ENCODE results near the gene DPY19L1. TPM values are rescaled to one million over a fixed set of nuclear protein-coding genes. Genes with fewer than 3 reads are reported as not detected.
"Not testable (repeated sequence)": the region's sequence is repeated elsewhere in the genome, so short reads cannot be mapped to it uniquely, and the experiment has no call there.

DPY19L1 gene
- total and polyA plus RNA-seq, 9 donors, result 14.7 to 34.0 (median 21.2) TPM

GRCh38 chr7:34996423-34997090, 40.7 kb downstream of the DPY19L1 start:
- H3K4me1 ChIP-seq (ENCODE audit: control insufficient read depth, insufficient read depth, low read length); H3K27me3 ChIP-seq (ENCODE audit: control insufficient read depth, insufficient read depth, low read length); H3K27ac ChIP-seq (ENCODE audit: low read length); DNase-seq; H3K36me3 ChIP-seq (ENCODE audit: control insufficient read depth, insufficient read depth, low read length); H3K9me3 ChIP-seq (replicated peaks; ENCODE audit: control insufficient read depth, low read depth, low read length); H3K4me3 ChIP-seq (ENCODE audit: low read length): not testable (repeated sequence)
- WGBS (ENCODE audit: insufficient coverage), result no CpG with 5 or more reads among the region's 5 CpGs

DNA sequence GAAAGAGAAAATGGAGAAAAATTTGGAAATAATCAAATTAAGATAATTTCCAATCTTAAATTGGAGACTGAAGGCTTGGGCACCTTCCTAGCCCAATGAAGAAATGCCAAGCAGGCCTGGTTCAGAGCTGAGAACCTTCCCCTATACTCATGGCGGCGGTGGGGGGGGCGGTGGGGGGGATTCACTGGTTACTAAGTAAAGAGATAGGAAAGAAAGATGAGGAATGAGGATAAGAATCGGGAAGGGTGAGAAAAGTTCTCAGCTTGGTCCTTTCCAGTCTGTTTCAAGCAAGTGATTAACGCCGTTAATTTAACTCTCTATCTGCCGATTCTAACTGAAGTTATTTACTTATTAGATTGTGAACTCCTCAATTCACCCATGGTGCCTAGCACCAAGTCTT, 41.5 kb downstream of the DPY19L1 start:
- Histone ChIP-seq H3K9me3 (replicated peaks; ENCODE audit: control insufficient read depth, low read depth, low read length) (no peaks in the 10 kb centered on the region), H3K4me3 (ENCODE audit: low read length) (no peak overlapping the region), H3K36me3 (ENCODE audit: control insufficient read depth, insufficient read depth, low read length) (no peaks in the 10 kb centered on the region), H3K27ac (ENCODE audit: low read length) (no peak overlapping the region), H3K27me3 (ENCODE audit: control insufficient read depth, insufficient read depth, low read length) (no peaks in the 10 kb centered on the region), H3K4me1 (ENCODE audit: control insufficient read depth, insufficient read depth, low read length) (no peaks in the 10 kb centered on the region)
- DNase-seq, result no peak
- WGBS (ENCODE audit: insufficient coverage), result no CpG with 5 or more reads among the region's 7 CpGs

- no peaks in the 10 kb centered on the region for H3K9me3 ChIP-seq (replicated peaks; ENCODE audit: control insufficient read depth, low read depth, low read length)
- no peaks in the 10 kb centered on the region for H3K27me3 ChIP-seq (ENCODE audit: control insufficient read depth, insufficient read depth, low read length)
- no peaks in the 10 kb centered on the region for H3K4me1 ChIP-seq (ENCODE audit: control insufficient read depth, insufficient read depth, low read length)
- 40% methylated on average over 5 of the region's 12 CpGs for WGBS (ENCODE audit: insufficient coverage)
- peak; percentile 5 for DNase-seq
- no peaks in the 10 kb centered on the region for H3K36me3 ChIP-seq (ENCODE audit: control insufficient read depth, insufficient read depth, low read length)
- no peak overlapping the region for H3K4me3 ChIP-seq (ENCODE audit: low read length)
- H3K27ac ChIP-seq (ENCODE audit: low read length), result no peak overlapping the region
Observed at GRCh38 chr7:34991938-34992840, 45.1 kb downstream of the DPY19L1 start.

GRCh38 chr7:34988442-34989125, 48.7 kb downstream of the DPY19L1 start:
- H3K4me1 ChIP-seq (ENCODE audit: control insufficient read depth, insufficient read depth, low read length); H3K9me3 ChIP-seq (replicated peaks; ENCODE audit: control insufficient read depth, low read depth, low read length); DNase-seq; H3K27ac ChIP-seq (ENCODE audit: low read length); H3K4me3 ChIP-seq (ENCODE audit: low read length); H3K36me3 ChIP-seq (ENCODE audit: control insufficient read depth, insufficient read depth, low read length); H3K27me3 ChIP-seq (ENCODE audit: control insufficient read depth, insufficient read depth, low read length): not testable (repeated sequence)
- no CpG with 5 or more reads among the region's 2 CpGs for WGBS (ENCODE audit: insufficient coverage)

DNA sequence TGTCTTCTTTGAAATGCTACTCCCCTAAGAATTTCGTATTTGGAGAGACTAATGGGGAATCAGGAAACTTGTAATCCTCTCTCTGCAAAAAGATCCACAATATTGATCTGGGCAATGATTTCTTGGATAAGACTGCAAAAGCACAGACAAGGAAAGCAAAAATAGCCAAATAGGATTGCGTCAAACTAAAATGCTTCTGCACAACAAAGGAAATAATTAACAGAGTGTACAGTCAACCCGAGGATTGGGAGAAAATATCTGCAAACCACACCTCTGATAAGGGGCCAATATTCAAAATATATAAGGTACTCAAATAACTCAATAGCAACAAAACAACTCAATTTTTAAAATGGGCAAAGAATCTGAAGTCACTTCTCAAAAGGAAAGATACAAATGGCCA, 52.1 kb downstream of the DPY19L1 start:
- H3K9me3 ChIP-seq (replicated peaks; ENCODE audit: control insufficient read depth, low read depth, low read length); H3K36me3 ChIP-seq (ENCODE audit: control insufficient read depth, insufficient read depth, low read length); DNase-seq; H3K4me3 ChIP-seq (ENCODE audit: low read length); H3K27me3 ChIP-seq (ENCODE audit: control insufficient read depth, insufficient read depth, low read length); H3K4me1 ChIP-seq (ENCODE audit: control insufficient read depth, insufficient read depth, low read length); H3K27ac ChIP-seq (ENCODE audit: low read length): not testable (repeated sequence)
- WGBS (ENCODE audit: insufficient coverage), result no CpG with 5 or more reads among the region's 3 CpGs

DNA sequence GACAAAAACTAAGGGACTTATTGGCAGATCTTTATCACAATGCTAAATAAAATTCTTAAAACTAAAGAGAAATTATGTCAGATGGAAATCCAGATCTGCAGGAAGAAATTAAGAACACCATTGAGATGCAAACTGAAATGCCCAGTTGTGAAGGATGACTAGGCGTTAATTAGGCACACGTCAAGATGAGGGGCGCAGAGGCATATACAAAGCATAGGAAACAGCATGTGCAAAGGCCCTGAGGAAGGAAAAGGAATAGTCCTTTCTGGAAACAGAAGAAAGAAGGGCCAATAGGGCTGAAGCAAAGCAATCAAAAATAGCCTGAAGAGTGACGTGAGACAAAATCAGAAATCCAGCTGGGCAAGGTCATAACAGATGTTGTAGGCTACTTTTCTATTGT, 53.1 kb downstream of the DPY19L1 start:
- not testable (repeated sequence) for H3K36me3 ChIP-seq (ENCODE audit: control insufficient read depth, insufficient read depth, low read length); H3K9me3 ChIP-seq (replicated peaks; ENCODE audit: control insufficient read depth, low read depth, low read length); H3K27ac ChIP-seq (ENCODE audit: low read length); H3K27me3 ChIP-seq (ENCODE audit: control insufficient read depth, insufficient read depth, low read length); H3K4me3 ChIP-seq (ENCODE audit: low read length); DNase-seq; H3K4me1 ChIP-seq (ENCODE audit: control insufficient read depth, insufficient read depth, low read length)
- WGBS (ENCODE audit: insufficient coverage), result 97% methylated on average over 4 of the region's 4 CpGs

GRCh38 chr7:34982371-34983019, 54.8 kb downstream of the DPY19L1 start:
- H3K27ac ChIP-seq (ENCODE audit: low read length), result no peak overlapping the region
- no peaks in the 10 kb centered on the region for H3K27me3 ChIP-seq (ENCODE audit: control insufficient read depth, insufficient read depth, low read length)
- no peak for DNase-seq
- H3K36me3 ChIP-seq (ENCODE audit: control insufficient read depth, insufficient read depth, low read length), result no peaks in the 10 kb centered on the region
- no peak overlapping the region for H3K4me3 ChIP-seq (ENCODE audit: low read length)
- WGBS (ENCODE audit: insufficient coverage), result no CpG with 5 or more reads among the region's 3 CpGs
- no peaks in the 10 kb centered on the region for H3K4me1 ChIP-seq (ENCODE audit: control insufficient read depth, insufficient read depth, low read length)
- no peaks in the 10 kb centered on the region for H3K9me3 ChIP-seq (replicated peaks; ENCODE audit: control insufficient read depth, low read depth, low read length)

DNA sequence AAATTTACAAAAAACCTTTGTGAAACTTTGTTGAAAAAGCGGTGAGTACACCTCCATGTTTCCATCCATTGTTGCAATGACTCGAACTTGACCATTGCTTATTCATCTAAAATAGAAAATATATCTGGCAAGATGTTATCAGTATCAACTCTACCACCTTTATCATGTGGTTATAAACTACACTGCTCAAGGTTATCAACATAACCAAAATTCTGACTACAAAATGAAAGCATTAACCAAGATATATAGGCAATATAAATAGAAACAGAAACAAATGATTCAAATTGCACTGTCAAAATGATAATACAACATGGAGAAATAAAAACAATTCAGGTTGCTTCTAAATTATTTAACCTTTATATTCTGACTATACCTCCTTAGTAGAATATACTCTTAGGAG, 58.2 kb downstream of the DPY19L1 start:
- DNase-seq; H3K36me3 ChIP-seq (ENCODE audit: control insufficient read depth, insufficient read depth, low read length); H3K27me3 ChIP-seq (ENCODE audit: control insufficient read depth, insufficient read depth, low read length); H3K27ac ChIP-seq (ENCODE audit: low read length); H3K4me3 ChIP-seq (ENCODE audit: low read length); H3K4me1 ChIP-seq (ENCODE audit: control insufficient read depth, insufficient read depth, low read length); H3K9me3 ChIP-seq (replicated peaks; ENCODE audit: control insufficient read depth, low read depth, low read length): not testable (repeated sequence)
- WGBS (ENCODE audit: insufficient coverage), result no CpG with 5 or more reads among the region's 2 CpGs

DNA sequence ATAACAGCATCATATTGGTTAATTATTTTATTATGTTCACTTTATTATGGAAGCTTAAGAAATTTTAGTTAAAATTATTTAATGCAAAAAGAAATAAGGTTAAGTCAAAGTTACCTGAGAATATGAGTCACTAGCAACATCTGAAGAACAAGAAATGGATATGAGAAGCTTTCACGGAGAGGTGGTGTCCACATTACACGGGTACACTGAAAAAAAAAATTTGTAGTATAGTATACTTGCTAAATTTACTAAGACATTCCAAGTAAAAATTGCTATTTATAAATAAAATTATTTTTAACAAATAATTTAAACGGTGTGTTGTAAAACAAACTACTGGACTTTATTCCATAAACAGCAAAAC, 63.9 kb downstream of the DPY19L1 start:
- H3K9me3 ChIP-seq (replicated peaks; ENCODE audit: control insufficient read depth, low read depth, low read length), result peaks cover 4% of the 10 kb centered on the region
- no peak for DNase-seq
- no peak overlapping the region for H3K27ac ChIP-seq (ENCODE audit: low read length)
- no peaks in the 10 kb centered on the region for H3K27me3 ChIP-seq (ENCODE audit: control insufficient read depth, insufficient read depth, low read length)
- H3K4me1 ChIP-seq (ENCODE audit: control insufficient read depth, insufficient read depth, low read length), result no peaks in the 10 kb centered on the region
- H3K36me3 ChIP-seq (ENCODE audit: control insufficient read depth, insufficient read depth, low read length), result peaks cover 2% of the 10 kb centered on the region
- no peak overlapping the region for H3K4me3 ChIP-seq (ENCODE audit: low read length)
- WGBS (ENCODE audit: insufficient coverage), result no CpG with 5 or more reads among the region's 3 CpGs

Data from muscle of leg (tissue), 11 donors.